ENCODE data around the gene TNFSF15.
"Not testable (repeated sequence)": the region's sequence is repeated elsewhere in the genome, so short reads cannot be mapped to it uniquely, and the experiment has no call there.

Gene TNFSF15

DNA sequence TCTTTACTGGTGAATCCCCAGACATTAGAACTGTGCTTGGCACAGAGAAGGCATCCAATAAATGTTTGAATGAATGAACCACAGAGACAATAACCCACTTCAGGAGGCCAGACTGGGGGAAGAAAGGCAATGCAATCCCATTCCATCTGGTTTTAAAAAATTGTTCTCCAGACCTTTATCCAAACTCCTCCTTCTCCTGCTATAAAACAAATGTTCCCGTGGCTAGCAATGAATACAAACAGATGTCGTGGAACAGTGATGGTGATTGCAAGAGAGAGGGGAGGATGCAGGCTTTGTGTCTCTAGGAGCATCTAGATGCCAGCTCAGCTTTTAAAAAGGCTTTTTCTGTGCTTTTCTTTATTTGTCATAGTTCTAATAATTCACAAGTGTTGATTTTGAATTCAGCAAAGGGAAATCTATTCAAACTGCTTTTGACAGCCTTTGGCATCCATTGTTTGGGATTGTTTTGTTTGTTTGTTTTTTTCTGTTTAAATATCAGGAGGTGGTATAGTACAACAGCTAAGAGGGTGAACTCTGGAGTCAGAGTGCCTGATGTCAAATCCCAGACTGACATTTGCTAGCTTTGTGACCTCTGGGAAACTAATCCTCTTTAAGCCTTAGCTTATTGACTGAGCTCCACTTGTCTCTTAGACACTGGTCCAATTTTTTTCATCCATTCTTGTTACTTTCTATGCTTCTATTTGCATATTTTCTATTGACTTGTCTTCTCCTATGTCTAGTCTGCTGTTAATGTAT, 59.1 kb downstream of the TNFSF15 start:
- DNase-seq (ENCODE audit: low read depth), result peak; percentile 40

DNA sequence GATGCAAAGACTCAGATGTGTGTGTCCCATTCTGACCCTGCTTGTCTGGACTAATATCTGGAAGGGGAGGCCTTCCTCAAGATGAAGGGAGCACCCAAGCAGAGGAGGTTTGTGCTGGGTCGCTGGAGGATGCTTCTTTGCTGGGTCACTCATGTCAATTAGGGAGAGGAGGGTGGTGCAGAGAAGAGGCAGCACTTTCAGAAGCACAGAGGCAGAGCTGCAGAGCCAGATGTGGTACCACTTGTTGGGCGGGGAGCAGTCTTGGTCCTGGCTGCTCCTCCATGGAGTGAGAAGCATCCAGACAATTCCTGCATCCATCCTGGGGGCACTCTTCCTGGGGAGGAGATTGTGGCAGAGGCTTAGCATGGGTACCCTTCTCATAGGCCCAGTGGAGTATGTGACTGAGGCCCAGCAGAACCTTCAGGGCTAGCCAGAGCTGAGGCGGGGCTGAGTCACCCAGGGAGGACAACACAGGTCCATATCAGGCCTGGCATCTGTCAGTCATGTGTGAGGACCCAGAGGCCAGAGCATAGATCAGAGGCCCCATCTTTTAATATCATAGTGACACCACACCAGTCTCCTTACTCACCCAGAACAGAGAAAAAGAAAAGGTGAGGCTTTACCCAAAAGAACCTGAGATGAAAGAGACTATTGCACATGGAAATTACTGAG, 59.8 kb downstream of the TNFSF15 start:
- DNase-seq (ENCODE audit: low read depth), result no peak

DNA sequence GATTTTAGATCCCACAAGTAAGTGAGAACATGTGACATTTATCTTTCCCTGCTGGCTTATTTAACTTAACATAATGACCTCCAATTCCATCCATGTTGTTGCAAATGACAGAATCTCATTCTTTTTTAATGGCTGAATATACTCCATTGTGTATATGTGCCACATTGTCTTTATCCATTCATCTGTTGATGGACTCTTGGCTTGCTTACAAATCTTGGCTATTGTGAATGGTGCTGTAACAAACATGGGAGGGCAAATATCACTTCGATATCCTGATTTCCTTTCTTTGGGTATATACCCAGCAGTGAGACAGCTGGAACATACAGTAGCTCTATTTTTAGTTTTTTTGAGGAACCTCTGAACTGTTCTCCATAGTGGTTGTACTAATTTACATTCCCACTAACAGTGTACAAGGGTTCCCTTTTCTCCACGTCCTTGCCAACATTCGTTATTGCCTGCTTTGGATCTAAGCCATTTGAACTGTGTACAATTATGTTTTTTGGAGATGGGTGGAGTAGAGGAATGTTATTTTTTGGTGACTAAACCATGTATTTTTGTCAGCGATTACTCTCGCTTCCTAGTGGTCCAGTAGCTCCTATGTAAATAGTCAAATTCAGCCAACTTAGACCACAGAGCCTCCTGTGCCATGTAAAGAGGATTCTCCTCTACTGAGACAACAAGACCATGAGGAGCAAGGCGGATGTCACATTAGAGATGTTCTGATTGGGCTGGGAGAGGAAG, 60.6 kb downstream of the TNFSF15 start:
- DNase-seq (ENCODE audit: low read depth), result peak; percentile 61

DNA sequence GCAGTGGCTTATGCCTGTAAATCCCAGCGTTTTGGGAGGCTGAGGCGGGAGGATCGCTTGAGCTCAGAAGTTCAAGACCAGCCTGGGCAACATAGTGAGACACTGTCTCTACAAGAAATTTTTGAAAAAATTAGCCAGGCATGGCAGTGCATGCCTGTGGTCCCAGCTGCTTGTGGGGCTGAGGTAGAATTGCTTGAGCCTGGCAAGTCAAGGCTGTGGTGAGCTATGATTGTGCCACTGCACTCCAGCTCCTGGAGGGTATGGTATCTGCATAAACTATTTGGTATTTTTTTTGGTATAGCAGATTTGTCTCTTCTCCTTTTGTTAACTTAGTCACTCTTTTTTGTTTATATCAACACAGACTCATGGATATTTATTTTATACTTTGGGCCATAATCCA, 62.4 kb downstream of the TNFSF15 start:
- DNase-seq (ENCODE audit: low read depth), result no peak

DNA sequence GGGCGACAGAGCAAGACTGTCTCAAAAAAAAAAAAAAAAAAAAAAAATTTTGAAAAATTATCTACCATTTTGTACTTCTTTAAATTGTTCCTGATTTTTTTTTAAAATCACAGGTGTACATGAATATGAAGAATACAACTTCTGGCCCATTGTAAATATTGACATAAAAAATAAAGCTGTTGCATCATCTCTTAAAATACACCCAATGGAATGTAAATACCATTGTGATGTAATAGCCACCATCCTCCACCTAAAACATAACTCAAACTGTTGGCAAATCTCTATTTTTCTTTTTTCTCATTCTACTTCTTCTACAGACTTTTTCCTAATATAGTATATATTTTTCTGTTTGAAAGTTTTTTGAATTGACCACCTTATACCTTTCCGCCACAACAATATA, 62.9 kb downstream of the TNFSF15 start:
- no peak for DNase-seq (ENCODE audit: low read depth)

DNA sequence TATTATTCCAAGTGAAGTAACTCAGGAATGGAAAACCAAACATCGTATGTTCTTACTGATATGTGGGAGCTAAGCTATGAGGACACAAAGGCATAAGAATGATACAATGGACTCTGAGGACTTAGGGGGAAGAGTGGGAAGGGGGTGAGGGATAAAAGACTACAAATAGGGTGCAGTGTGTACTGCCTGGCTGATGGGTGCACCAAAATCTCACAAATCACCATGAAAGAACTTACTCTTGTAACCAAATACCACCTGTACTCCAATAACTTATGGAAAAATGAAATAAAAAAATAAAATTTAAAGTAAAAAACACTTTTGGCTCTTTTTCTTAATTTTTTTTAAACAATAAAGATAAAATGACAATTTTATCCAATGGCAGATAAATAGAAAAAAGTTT, 64.3 kb downstream of the TNFSF15 start:
- not testable (repeated sequence) for DNase-seq (ENCODE audit: low read depth)

DNA sequence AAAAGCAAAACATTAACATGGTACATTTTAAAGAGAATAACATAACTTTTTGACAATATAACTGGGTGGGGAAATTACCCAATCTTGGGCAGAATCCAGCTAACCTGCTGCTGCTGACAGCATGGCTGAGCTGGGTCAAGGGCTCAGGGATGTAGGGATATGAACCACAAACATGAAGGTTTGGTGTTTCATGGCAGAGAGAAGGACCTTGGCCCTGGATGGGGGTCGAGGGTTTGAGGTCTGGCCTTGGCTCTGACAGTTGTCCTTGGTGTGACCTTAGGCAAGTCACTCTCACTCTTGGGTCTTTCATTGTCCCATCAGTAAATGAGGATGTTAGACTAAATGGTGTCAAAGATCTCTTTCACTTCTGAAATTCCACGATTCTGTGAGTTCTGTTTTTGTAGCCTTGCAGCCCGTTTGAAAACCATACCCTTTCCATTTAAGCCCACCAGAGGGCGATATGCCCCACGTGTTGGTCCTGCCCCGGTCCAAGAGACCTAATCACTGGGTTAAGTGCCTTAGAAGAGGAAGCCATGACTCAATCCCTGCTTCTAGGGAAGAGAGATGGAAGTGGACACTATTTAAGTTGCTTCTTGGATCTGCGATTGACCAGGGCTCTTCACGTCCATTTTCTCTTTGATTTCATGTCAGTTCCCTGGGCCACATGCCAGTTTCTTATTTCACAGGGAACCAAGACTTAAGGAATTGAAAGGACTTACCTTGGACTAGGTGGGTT, 67.1 kb downstream of the TNFSF15 start:
- peak; percentile 82 for DNase-seq (ENCODE audit: low read depth)

DNA sequence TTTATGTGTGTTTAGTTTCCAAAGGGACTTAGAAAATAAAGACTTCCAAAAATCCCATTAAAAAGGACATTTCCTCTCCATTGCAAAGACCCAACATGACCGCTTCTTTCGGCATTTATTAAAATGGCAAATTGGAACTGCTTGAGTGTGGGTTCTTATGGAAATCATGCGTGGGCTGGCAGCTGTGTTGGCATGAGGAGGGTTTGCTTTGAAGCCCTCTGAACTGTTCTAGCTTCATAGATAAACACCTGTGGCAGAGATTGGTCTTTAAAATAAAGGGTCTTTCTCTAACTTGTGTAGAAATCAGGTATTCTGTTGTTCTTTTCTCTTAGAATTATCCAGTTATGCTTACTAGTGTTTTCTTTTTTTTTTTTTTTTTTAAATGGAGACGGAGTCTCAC, 68.0 kb downstream of the TNFSF15 start:
- DNase-seq (ENCODE audit: low read depth), result no peak

DNA sequence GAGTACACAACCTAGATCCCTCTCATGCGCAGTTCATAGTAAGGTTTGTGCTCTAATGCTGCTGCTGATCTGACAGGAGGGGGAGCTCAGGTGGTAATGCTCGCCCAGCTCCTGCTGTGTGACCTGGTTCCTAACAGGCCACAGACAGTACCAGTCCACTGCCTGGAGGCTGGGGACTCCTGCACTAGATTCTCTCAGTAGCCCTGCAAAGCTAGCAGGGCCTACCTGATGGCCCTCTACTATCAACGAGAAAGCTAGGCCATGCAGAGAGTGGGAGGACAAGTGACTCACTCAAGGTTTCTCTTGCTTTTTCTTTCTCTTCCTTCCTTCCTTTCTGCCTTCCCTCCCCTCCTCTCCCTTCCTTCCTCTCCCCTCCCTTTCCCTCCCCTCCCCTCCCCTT, 68.7 kb downstream of the TNFSF15 start:
- DNase-seq (ENCODE audit: low read depth), result no peak

DNA sequence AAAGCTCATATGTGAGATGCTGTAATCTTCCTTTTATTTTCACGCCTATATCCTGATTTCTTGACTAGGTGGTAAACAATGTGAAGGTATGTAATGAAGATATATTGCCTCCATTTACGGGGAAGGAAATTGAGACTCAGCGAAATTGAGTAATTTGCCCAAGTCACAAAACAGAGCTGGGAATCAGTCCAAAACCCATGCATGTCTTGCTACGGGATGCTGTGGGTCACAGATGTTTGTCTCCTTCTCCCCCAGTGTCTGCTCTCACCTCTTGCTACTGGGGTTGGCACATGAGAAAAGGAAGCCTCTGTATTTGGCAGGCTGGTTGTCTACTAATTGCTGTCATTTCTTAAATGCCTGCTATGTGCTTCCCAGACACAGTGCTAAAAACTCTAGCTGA, 70.1 kb downstream of the TNFSF15 start:
- no peak for DNase-seq (ENCODE audit: low read depth)

DNA sequence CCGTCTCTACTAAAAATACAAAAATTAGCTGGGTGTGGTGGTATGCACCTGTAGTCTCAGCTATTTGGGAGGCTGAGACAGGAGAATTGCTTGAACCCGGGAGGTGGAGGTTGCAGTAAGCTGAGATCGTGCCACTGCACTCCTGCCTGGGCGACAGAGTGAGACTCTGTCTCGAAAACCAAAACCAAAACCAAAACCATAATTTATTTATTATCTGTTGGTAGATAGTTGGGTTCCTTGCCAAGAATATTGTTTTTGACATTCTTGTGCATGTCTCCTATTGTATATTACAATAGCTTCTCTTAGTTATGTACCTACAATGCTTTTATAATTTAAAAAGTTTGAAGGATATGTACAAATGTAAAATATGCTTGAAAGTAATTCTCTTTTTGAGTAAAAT, 70.7 kb downstream of the TNFSF15 start:
- not testable (repeated sequence) for DNase-seq (ENCODE audit: low read depth)

All from fibroblast of the conjunctiva (primary cell).